Motor neuron (in vitro differentiated cells): ENCODE results near the gene RAD51B. TPM values are rescaled to one million over a fixed set of nuclear protein-coding genes. Genes with fewer than 3 reads are reported as not detected.
"Not testable (repeated sequence)": the region's sequence is repeated elsewhere in the genome, so short reads cannot be mapped to it uniquely, and the experiment has no call there.

Experiments
- ATAC-seq, 8 experiments: fragments of 200-7000 bp; cut with Tn5 transposase; replicated peaks in 6 of 8; 2 replicates each; pipeline ENCODE4 v1.8.0; 2021; ENCODE audit warnings: mild to moderate bottlenecking in 8 of 8, moderate library complexity in 8 of 8
- H3K27ac ChIP-seq, 2 donors: fragments of 250-450 bp; sonication (Bioruptor Pico); 2 replicates each; pipeline ENCODE4 v1.9.0; 2021; ENCODE audit warnings: antibody characterized with exemption in 2 of 2, mild to moderate bottlenecking in 2 of 2, moderate library complexity in 1 of 2
- H3K4me1 ChIP-seq, 2 donors: fragments of 250-450 bp; sonication (Bioruptor Pico); replicated peaks in 1 of 2; 2 replicates each; pipeline ENCODE4 v1.6.1; 2021; ENCODE audit warnings: antibody characterized with exemption in 2 of 2, mild to moderate bottlenecking in 2 of 2, moderate library complexity in 1 of 2
- H3K4me3 ChIP-seq, 5 donors: fragments of 250-450 bp; sonication (Bioruptor Pico); 2 replicates each; pipeline ENCODE4 v1.9.0; 2021; ENCODE audit warnings: antibody characterized with exemption in 5 of 5, mild to moderate bottlenecking in 5 of 5, moderate library complexity in 4 of 5
- WGBS, 10 experiments: fragments of 450-650 bp; shearing (Covaris generic); methylation state at CpG; one replicate each; pipeline ENCODE4 v1.0.0; 2022; 5-methylcytosine and 5-hydroxymethylcytosine counted together
- in situ Hi-C, 9 experiments: fragments of 400-800 bp; cut with MboI; loops; one replicate each; pipeline ENCODE4 v1.15.0; 2021; ENCODE audit warnings: low sequenced_read_pairs in 9 of 9, low pct_unique_long_range_greater_than_20kb in 2 of 9; ENCODE audit not compliant: unreplicated experiment in 9 of 9
- total RNA-seq, 8 experiments: library from RNA; unstranded; fragments of 300-600 nt; gene quantifications; 2 replicates each; pipeline versions ENCODE4 v1.2.3 to v1.2.4, GENCODE V29; 2022

The RAD51B gene
- total RNA-seq, 8 experiments from 2014 or later = 5.4 to 37.7 (median 11.0) TPM

- in situ Hi-C loops = no loop called here
- Histone ChIP-seq H3K27ac (no peak overlapping the region), H3K4me3 (no peak overlapping the region), H3K4me1 (no peaks in the 10 kb centered on the region)
- WGBS, 10 experiments = 83 to 100% (median 100%) methylated on average over 1 of the region's 1 CpG; no CpG with 5 or more reads in 2 of the 10 experiments
- no peak for ATAC-seq
These were observed 147.6 kb downstream of the RAD51B start for GRCh38 chr14:67967206-67967605.

- H3K4me1 ChIP-seq, in situ Hi-C loops, ATAC-seq, H3K27ac ChIP-seq, H3K4me3 ChIP-seq: not testable (repeated sequence)
- WGBS, 10 experiments = 80 to 100% (median 100%) methylated on average over 1 to 2 of the region's 2 CpGs; no CpG with 5 or more reads in 6 of the 10 experiments
These were observed 148.4 kb downstream of the RAD51B start for GRCh38 chr14:67967970-67968369.

DNA sequence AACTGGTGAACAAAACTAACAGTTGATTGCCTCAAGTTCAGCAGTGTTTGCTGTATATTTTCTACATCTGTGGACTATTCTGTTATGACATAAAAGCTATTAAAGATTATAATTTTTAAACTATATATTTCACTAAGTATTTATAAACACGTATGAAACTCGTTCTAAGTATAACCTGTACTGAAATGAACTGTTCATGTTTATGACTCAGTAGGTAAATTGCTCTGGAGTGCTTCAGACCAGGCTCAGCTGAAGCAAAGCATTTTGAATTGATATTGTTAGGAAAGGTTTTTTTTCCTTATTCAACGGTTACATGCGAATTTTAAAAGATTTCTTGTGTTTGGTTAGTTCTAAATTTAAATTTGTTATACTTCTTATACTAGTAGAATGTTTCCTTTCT, 151.3 kb downstream of the RAD51B start:
- H3K4me3 ChIP-seq = no peak overlapping the region
- H3K27ac ChIP-seq = no peak overlapping the region
- 43 to 100% (median 78%) methylated on average over 2 to 4 of the region's 4 CpGs for WGBS, 10 experiments
- H3K4me1 ChIP-seq = no peaks in the 10 kb centered on the region
- in situ Hi-C loops = no loop called here
- no peak for ATAC-seq

DNA sequence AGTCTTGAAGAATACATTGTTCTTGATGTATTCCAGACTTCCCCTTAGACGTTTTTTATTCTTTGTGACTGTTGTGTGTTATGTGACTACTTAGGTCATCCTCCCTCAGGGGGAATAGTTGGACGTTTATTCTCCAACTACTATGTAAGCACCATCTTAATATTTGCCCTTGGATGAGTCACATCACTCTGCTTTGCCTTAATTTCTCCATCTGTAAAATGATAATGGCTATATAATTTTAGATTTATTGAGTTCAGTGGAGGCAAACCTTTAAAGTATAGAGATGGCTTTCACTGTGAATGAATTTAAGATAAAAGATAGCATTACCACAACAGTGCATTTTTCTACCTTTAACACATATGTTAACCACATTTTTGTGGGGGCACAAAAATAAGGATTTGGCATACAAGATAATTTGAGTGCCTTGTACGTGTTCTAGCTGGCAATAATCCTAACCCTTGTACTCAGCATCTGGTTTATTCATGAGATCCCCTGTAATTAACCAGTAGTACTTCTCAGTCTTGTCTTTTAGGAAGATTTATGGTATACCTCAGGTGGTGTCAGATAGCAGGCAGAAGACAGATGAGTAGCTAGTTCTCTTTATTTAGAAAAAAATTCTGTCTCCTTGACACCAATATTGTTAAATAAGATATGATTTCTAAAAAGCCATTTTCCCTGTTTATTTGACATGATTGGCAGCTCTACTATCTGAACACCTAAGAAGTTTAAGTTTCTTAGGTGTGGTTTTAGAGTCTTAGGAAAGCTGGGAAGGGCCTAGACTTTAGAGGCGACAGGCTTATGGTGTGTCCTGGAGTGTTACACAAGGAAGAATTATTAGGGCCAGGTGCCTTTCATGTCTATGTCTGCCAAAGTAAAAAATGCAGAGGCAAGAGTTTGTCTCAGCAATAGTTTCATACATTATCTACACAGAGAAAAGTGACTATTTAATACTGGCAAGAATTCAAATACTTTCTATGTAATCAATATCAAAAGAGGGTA, 152.3 kb downstream of the RAD51B start:
- Histone ChIP-seq H3K4me1 (no peaks in the 10 kb centered on the region), H3K4me3 (no peak overlapping the region), H3K27ac (no peak overlapping the region)
- peak in 1 of 8 experiments; percentile 31 for ATAC-seq
- WGBS, 10 experiments = 25 to 71% (median 50%) methylated on average over 1 to 4 of the region's 4 CpGs
- in situ Hi-C loops = no loop called here

DNA sequence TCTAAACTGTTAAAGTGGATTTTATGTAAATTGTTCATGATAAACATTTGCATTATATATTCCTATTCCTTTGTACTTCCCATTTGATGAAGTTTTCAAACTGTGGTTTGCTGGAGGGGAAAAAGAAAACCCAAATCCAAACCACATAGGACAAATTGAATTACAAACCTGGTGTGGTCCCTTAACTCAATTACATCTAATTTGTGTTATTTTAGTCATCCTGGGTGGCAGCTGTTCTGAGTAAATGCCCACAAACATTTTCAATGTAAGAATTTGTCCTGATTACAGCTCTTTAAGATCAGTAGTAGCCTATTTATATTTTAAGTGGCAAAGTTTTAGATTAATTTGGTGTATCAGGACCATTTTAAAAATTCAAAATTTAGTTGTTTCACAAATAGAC, 153.9 kb downstream of the RAD51B start:
- Histone ChIP-seq H3K27ac (no peak overlapping the region), H3K4me3 (no peak overlapping the region), H3K4me1 (no peaks in the 10 kb centered on the region)
- peak in 2 of 8 experiments; percentile 23 to 44 for ATAC-seq
- in situ Hi-C loops = no loop called here

GRCh38 chr14:67975470-67975869, 155.9 kb downstream of the RAD51B start:
- WGBS, 10 experiments = 83 to 100% (median 96%) methylated on average over 3 to 6 of the region's 6 CpGs; no CpG with 5 or more reads in 1 of the 10 experiments

GRCh38 chr14:67977434-67978034, 158.0 kb downstream of the RAD51B start:
- H3K4me1 ChIP-seq = no peaks in the 10 kb centered on the region
- no peak overlapping the region for H3K4me3 ChIP-seq
- in situ Hi-C loops = no loop called here
- WGBS, 10 experiments = 63 to 100% (median 100%) methylated on average over 1 of the region's 1 CpG
- ATAC-seq = no peak
- no peak overlapping the region for H3K27ac ChIP-seq

More at GRCh38 chr14:67975470-67975869, 155.9 kb downstream of the RAD51B start:
- Histone ChIP-seq H3K27ac (no peak overlapping the region), H3K4me3 (no peak overlapping the region), H3K4me1 (no peaks in the 10 kb centered on the region)
- in situ Hi-C loops = no loop called here
- ATAC-seq = no peak

DNA sequence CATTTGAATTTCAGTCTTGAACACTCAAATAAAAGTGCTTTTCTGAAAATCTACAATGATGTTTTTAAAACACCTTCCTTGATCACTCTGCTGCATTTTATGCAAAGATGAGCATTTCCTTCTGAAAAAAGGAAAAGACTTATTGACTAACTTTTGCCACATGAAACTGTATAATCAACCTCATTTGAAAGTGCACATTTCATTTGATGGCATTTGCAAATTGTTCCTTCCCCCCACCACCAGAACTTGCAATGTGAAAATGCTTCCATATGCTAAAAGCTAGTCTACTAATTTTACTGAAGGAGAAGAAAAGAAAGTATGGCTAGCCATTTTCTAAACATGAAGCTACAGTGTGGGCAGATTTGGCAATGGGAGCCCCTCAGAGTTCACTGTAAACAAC, 159.2 kb downstream of the RAD51B start:
- no peak overlapping the region for H3K4me3 ChIP-seq
- H3K27ac ChIP-seq = no peak overlapping the region
- peak in 3 of 8 experiments; percentile 50 to 66 (median 58) for ATAC-seq
- in situ Hi-C loops = no loop called here
- H3K4me1 ChIP-seq = no peaks in the 10 kb centered on the region

DNA sequence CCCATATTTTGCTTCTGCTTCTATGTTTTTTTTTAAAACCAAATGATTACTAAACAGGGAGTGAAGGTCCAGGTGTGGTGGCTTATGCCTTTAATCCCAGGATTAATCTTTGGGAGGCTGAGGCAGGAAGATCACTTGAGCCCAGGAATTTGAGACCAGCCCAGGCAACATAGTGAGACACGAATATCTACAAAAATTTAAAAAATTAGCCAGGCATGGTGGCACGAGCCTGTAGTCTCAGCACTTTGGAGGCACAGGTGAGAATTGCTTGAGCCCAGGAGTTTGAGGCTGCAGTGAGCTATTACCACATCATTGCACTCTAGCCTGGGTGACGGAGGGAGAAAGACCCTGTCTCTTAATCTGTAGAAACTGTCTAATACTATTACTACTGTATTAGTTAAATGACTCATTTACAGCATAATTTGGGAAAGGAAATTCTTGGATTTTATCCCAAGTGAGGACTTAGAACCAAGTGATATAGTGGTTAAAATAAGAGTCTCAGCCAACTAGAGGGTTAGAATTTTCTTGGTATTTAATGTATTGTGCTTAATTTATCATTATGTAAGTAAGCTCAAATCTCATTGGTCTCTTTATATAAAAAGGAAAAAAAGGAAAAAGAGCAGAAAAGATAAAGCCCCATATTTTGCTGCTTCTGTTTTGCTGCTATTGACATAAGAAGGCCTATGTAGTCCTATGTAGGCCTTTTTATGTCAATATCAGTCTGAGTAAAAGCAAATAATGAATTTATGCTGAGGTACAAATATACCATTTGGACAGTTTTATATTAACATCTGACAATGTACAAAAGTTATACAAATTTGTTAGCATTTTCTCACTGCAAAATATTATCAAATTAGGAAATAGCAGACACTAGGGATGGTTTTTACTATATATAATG, 163.4 kb downstream of the RAD51B start:
- H3K4me3 ChIP-seq = no peak overlapping the region
- H3K4me1 ChIP-seq = no peaks in the 10 kb centered on the region
- in situ Hi-C loops = no loop called here
- WGBS, 10 experiments = 40 to 100% (median 87%) methylated on average over 1 to 3 of the region's 3 CpGs; no CpG with 5 or more reads in 1 of the 10 experiments
- no peak for ATAC-seq
- H3K27ac ChIP-seq = no peak overlapping the region

- in situ Hi-C loops = no loop called here
- ATAC-seq = no peak
- no peak overlapping the region for H3K4me3 ChIP-seq
- H3K4me1 ChIP-seq = no peaks in the 10 kb centered on the region
- no peak overlapping the region for H3K27ac ChIP-seq
These were observed 164.7 kb downstream of the RAD51B start for GRCh38 chr14:67984274-67984673.

GRCh38 chr14:67986131-67986841, 166.7 kb downstream of the RAD51B start:
- Histone ChIP-seq H3K4me3 (no peak overlapping the region), H3K27ac (no peak overlapping the region), H3K4me1 (no peaks in the 10 kb centered on the region)
- ATAC-seq = no peak
- 30 to 99% (median 86%) methylated on average over 1 to 6 of the region's 6 CpGs for WGBS, 10 experiments
- in situ Hi-C loops = no loop called here

DNA sequence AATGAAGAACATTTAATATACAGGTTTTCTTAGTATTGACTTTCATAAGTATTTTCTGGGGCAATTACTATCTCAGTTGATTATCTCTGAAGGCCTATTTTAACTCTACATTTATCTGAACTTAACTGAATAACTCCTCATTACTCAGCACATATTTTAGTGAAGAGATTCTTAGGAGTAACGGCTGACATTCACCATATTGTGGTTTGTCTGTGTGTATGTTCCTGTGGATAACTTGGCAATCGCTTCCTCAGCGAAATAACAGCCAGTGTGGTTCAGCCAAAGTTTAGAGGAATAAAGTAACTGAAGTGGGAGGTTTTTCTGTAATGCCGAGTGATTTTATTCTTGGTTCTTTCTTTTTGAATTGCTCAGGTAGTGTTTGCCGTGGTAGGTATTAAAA, 168.0 kb downstream of the RAD51B start:
- Histone ChIP-seq H3K27ac (no peak overlapping the region), H3K4me1 (no peaks in the 10 kb centered on the region), H3K4me3 (no peak overlapping the region)
- WGBS, 10 experiments = 20 to 100% (median 95%) methylated on average over 2 to 5 of the region's 5 CpGs
- ATAC-seq = peak in 1 of 8 experiments; percentile 26
- in situ Hi-C loops = no loop called here
